ENCODE data around the gene TMEM259. TPM values are rescaled to one million over a fixed set of nuclear protein-coding genes. Genes with fewer than 3 reads are reported as not detected.
"Not testable (repeated sequence)": the region's sequence is repeated elsewhere in the genome, so short reads cannot be mapped to it uniquely, and the experiment has no call there.

TMEM259 gene
- total and polyA plus RNA-seq, 2 of the 13 experiments (the other 11 are each of a cell fraction or from before 2014, with no cell fraction given): 64.7 to 164 TPM

GRCh38 chr19:1023883-1024188, 2.9 kb upstream of the TMEM259 start:
- TF ChIP-seq ZNF121 (CRISPR knock-in tag; IDR thresholded peaks at IDR 0.05): 0 out of 2 replicates have a peak, but pooled peaks have one; percentile 55
- CTCF ChIA-PET (ENCODE audit: low intra/inter-chr PET ratio, low total read pairs); FAIRE-seq: not testable (repeated sequence)

GRCh38 chr19:1019980-1020867, 699 bp downstream of the TMEM259 start:
- in situ Hi-C loops (cut with HindIII; ENCODE audit: extremely low pct_ligation_motif_present, low pct_unique_long_range_greater_than_20kb): no loop called here
- intact Hi-C loops (cut with micrococcal nuclease; ENCODE audit: unreplicated experiment): loop anchor here (2.0 kb wide), 1 partner anchor 67 kb away; no protein-coding TSS in a partner anchor
- H2AFZ ChIP-seq (ENCODE audit: low read length): no peak overlapping the region
- FAIRE-seq (no peak), ATAC-seq (peak; percentile 11), DNase-seq (ENCODE audit: low spot score) (no peak)
- H3K27me3 ChIP-seq (ENCODE audit: control insufficient read depth in 1 of 2, insufficient read depth in 2 of 2, low read length in 2 of 2): no peaks in the 10 kb centered on the region; a peak in 1 of 5 replicates
- peaks cover 27% of the 10 kb centered on the region for H4K20me1 ChIP-seq (ENCODE audit: insufficient read depth, low read length)
- peak overlapping the region; percentile 93 for H3K4me2 ChIP-seq (ENCODE audit: low read depth, low read length)
- H3K4me1 ChIP-seq (ENCODE audit: insufficient read depth, low read length): peaks cover 47% of the 10 kb centered on the region
- H3K27ac ChIP-seq (ENCODE audit: extremely low read length, insufficient read depth, low read length): peak overlapping the region; percentile 77
- peaks cover 54% of the 10 kb centered on the region for H3K79me2 ChIP-seq (ENCODE audit: insufficient read depth, low read length)
- no TSS peak for BruUV-seq (replicated peaks)
- CTCF ChIA-PET (ENCODE audit: low intra/inter-chr PET ratio, low total read pairs): interaction anchor here (1.1 kb wide), 1 partner anchor 99 kb away, joined by 3 read pairs; no protein-coding TSS in a partner anchor
- POLR2A ChIA-PET: interaction anchor here (0.6 to 1.4 kb wide), 6 partner anchors 8 to 236 kb away, joined by 3 to 5 read pairs (median 4); partner anchors contain the start of genes ABCA7 and WDR18
- peak overlapping the region; percentile 90 for H3K9ac ChIP-seq (ENCODE audit: insufficient read depth, low read depth, low read length)
- no peaks in the 10 kb centered on the region for H3K9me3 ChIP-seq (ENCODE audit: low read length)
- peaks cover 4% of the 10 kb centered on the region in 2 experiments; a peak in 1 of 5 replicates for H3K36me3 ChIP-seq (replicated peaks in 1 of 2; ENCODE audit: control insufficient read depth in 1 of 2, insufficient read depth in 2 of 2, low read length in 2 of 2)
- 3% methylated on average over 31 of the region's 60 CpGs for WGBS (ENCODE audit: low lambda C conversion rate)
- peak overlapping the region; percentile 69 to 92 (median 90) for H3K4me3 ChIP-seq (replicated peaks in 1 of 3; ENCODE audit: insufficient read depth in 1 of 3, low read depth in 2 of 3, low read length in 3 of 3)
- TF ChIP-seq ZNF619 (CRISPR knock-in tag; IDR thresholded peaks at IDR 0.05) (0 out of 2 replicates have a peak, but pooled peaks have one; percentile 23), ZNF34 (CRISPR knock-in tag; IDR thresholded peaks at IDR 0.05; ENCODE audit: borderline replicate concordance) (0 out of 2 replicates have a peak, but pooled peaks have one; percentile 6), DR1 (CRISPR knock-in tag; IDR thresholded peaks at IDR 0.05) (0 out of 2 replicates have a peak, but pooled peaks have one; percentile 20), NR2F6 (IDR thresholded peaks at IDR 0.05) (peak; percentile 62; the same call in 1 of the 2 replicates), NR2F6 (CRISPR knock-in tag; IDR thresholded peaks at IDR 0.05) (peak; percentile 65), SALL1 (CRISPR knock-in tag; IDR thresholded peaks at IDR 0.05) (peak; percentile 20; the same call in 1 of the 2 replicates), ZFX (CRISPR knock-in tag; IDR thresholded peaks at IDR 0.05; ENCODE audit: low read depth) (peak; percentile 54), POLR2A (IDR thresholded peaks at IDR 0.05; ENCODE audit: insufficient read depth in 1 of 2, low read depth in 2 of 2, low read length in 2 of 2) (0 out of 4 replicates have a peak, but pooled peaks of 1 of the 2 experiments have one; percentile 19), MXD1 (CRISPR knock-in tag; IDR thresholded peaks at IDR 0.05) (peak; percentile 21; the same call in 1 of the 2 replicates), HNF4G (IDR thresholded peaks at IDR 0.05; ENCODE audit: borderline replicate concordance, low read depth, low read length) (0 out of 2 replicates have a peak, but pooled peaks have one; percentile 28), HNF4G (CRISPR knock-in tag; IDR thresholded peaks at IDR 0.05; ENCODE audit: borderline replicate concordance, low read depth) (no peak; the same call in 1 of the 2 replicates), ZNF3 (CRISPR knock-in tag; IDR thresholded peaks at IDR 0.05) (no peak), NR2C2 (CRISPR knock-in tag; IDR thresholded peaks at IDR 0.05; ENCODE audit: borderline replicate concordance) (peak; percentile 76), YEATS4 (CRISPR knock-in tag; IDR thresholded peaks at IDR 0.05; ENCODE audit: borderline replicate concordance) (peak; percentile 14; the same call in 1 of the 2 replicates), ZNF616 (CRISPR knock-in tag; IDR thresholded peaks at IDR 0.05; ENCODE audit: low read depth) (0 out of 2 replicates have a peak, but pooled peaks have one; percentile 11), SAP130 (CRISPR knock-in tag; IDR thresholded peaks at IDR 0.05; ENCODE audit: low read depth) (peak; percentile 52), DNMT1 (CRISPR knock-in tag; IDR thresholded peaks at IDR 0.05) (no peak)

More at GRCh38 chr19:1023883-1024188, 2.9 kb upstream of the TMEM259 start:
- H3K4me2 ChIP-seq (ENCODE audit: low read depth, low read length); H3K27me3 ChIP-seq (ENCODE audit: control insufficient read depth in 1 of 2, insufficient read depth in 2 of 2, low read length in 2 of 2); H3K27ac ChIP-seq (ENCODE audit: extremely low read length, insufficient read depth, low read length); H2AFZ ChIP-seq (ENCODE audit: low read length); in situ Hi-C loops (cut with HindIII; ENCODE audit: extremely low pct_ligation_motif_present, low pct_unique_long_range_greater_than_20kb); H3K9ac ChIP-seq (ENCODE audit: insufficient read depth, low read depth, low read length); BruUV-seq (replicated peaks); H3K4me3 ChIP-seq (replicated peaks in 1 of 3; ENCODE audit: insufficient read depth in 1 of 3, low read depth in 2 of 3, low read length in 3 of 3); intact Hi-C loops (cut with micrococcal nuclease; ENCODE audit: unreplicated experiment); H3K36me3 ChIP-seq (replicated peaks in 1 of 2; ENCODE audit: control insufficient read depth in 1 of 2, insufficient read depth in 2 of 2, low read length in 2 of 2); ATAC-seq; DNase-seq (ENCODE audit: low spot score); H3K9me3 ChIP-seq (ENCODE audit: low read length): not testable (repeated sequence)
- Histone ChIP-seq H3K79me2 (ENCODE audit: insufficient read depth, low read length) (peaks cover 36% of the 10 kb centered on the region), H4K20me1 (ENCODE audit: insufficient read depth, low read length) (peaks cover 16% of the 10 kb centered on the region), H3K4me1 (ENCODE audit: insufficient read depth, low read length) (peaks cover 21% of the 10 kb centered on the region)
- 47% methylated on average over 5 of the region's 5 CpGs for WGBS (ENCODE audit: low lambda C conversion rate)
- POLR2A ChIA-PET: interaction anchor here (1.3 kb wide), 1 partner anchor 16 kb away, joined by 3 read pairs; the partner anchor contains the start of gene ABCA7

Data from HepG2 (cell line).